ENCODE results near the gene MYO3A. TPM values are rescaled to one million over a fixed set of nuclear protein-coding genes. Genes with fewer than 3 reads are reported as not detected.

Gene MYO3A
- total RNA-seq, 1 donor from 2014 or later: 0.22 TPM

GRCh38 chr10:26249681-26250080 lies 315.7 kb downstream of the MYO3A start:
- Mint-ChIP-seq H3K9me3 (ENCODE audit: unreplicated experiment) (no peaks in the 10 kb centered on the region), H3K4me3 (ENCODE audit: unreplicated experiment) (no peak overlapping the region), H3K36me3 (ENCODE audit: unreplicated experiment) (peaks cover 4% of the 10 kb centered on the region), H3K27me3 (ENCODE audit: unreplicated experiment) (no peaks in the 10 kb centered on the region), H3K4me1 (ENCODE audit: low read depth, unreplicated experiment) (no peaks in the 10 kb centered on the region), H3K27ac (ENCODE audit: unreplicated experiment) (no peak overlapping the region)
- TF ChIP-seq, protein P1, sequence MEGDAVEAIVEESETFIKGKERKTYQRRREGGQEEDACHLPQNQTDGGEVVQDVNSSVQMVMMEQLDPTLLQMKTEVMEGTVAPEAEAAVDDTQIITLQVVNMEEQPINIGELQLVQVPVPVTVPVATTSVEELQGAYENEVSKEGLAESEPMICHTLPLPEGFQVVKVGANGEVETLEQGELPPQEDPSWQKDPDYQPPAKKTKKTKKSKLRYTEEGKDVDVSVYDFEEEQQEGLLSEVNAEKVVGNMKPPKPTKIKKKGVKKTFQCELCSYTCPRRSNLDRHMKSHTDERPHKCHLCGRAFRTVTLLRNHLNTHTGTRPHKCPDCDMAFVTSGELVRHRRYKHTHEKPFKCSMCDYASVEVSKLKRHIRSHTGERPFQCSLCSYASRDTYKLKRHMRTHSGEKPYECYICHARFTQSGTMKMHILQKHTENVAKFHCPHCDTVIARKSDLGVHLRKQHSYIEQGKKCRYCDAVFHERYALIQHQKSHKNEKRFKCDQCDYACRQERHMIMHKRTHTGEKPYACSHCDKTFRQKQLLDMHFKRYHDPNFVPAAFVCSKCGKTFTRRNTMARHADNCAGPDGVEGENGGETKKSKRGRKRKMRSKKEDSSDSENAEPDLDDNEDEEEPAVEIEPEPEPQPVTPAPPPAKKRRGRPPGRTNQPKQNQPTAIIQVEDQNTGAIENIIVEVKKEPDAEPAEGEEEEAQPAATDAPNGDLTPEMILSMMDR (IDR thresholded peaks at IDR 0.05; ENCODE audit: partially characterized antibody, unreplicated experiment): no peak
- no peak for DNase-seq

DNA sequence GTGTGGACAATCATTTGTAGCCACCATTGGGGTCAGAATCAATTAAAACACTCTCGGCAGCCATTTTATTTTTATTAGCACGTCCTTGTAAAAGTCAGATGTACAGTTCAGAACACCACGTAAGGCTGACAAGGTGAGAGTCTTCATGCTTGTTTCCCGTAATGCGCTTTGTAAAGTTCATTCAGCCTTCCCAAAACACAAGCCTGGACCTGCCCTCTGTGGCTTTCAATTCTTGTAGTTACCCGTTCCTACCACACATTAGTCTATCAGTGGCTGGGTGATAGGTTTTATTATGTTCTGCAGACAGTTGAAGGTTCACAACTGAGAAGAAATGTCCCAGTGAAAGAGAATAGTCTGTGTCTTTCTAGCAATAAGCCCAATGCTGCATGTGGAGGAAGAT lies 317.9 kb downstream of the MYO3A start:
- no peak overlapping the region for H3K27ac Mint-ChIP-seq (ENCODE audit: unreplicated experiment)
- H3K4me1 Mint-ChIP-seq (ENCODE audit: low read depth, unreplicated experiment): no peaks in the 10 kb centered on the region
- no peaks in the 10 kb centered on the region for H3K27me3 Mint-ChIP-seq (ENCODE audit: unreplicated experiment)
- no peaks in the 10 kb centered on the region for H3K9me3 Mint-ChIP-seq (ENCODE audit: unreplicated experiment)
- no peak overlapping the region for H3K4me3 Mint-ChIP-seq (ENCODE audit: unreplicated experiment)
- peaks cover 4% of the 10 kb centered on the region for H3K36me3 Mint-ChIP-seq (ENCODE audit: unreplicated experiment)
- TF ChIP-seq, protein P1 (IDR thresholded peaks at IDR 0.05; ENCODE audit: partially characterized antibody, unreplicated experiment): no peak
- DNase-seq: no peak

DNA sequence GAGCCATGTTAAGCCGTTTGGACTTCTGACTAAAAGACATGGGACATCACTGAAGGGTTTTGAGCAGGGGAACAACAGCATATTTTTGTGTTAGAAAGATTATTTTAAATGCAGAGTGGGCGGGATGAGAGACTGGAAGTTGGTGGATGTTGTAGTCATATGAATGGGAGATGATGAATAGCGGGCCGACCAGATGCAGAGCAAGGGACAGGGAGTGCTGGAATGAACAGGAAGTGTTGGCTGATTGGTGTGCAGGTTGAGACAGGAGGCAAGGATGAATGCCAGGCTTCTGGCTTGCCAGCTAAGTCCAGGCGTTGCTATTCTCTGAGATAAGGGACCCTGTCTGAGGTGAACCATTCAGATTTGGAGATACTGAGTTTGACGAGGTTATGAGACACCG lies 320.6 kb downstream of the MYO3A start:
- H3K36me3 Mint-ChIP-seq (ENCODE audit: unreplicated experiment): peaks cover 4% of the 10 kb centered on the region
- TF ChIP-seq, protein P1 (IDR thresholded peaks at IDR 0.05; ENCODE audit: partially characterized antibody, unreplicated experiment): no peak
- H3K4me3 Mint-ChIP-seq (ENCODE audit: unreplicated experiment): no peak overlapping the region
- no peaks in the 10 kb centered on the region for H3K27me3 Mint-ChIP-seq (ENCODE audit: unreplicated experiment)
- no peaks in the 10 kb centered on the region for H3K9me3 Mint-ChIP-seq (ENCODE audit: unreplicated experiment)
- no peak for DNase-seq
- H3K4me1 Mint-ChIP-seq (ENCODE audit: low read depth, unreplicated experiment): no peaks in the 10 kb centered on the region
- H3K27ac Mint-ChIP-seq (ENCODE audit: unreplicated experiment): no peak overlapping the region

- TF ChIP-seq, protein P1 (IDR thresholded peaks at IDR 0.05; ENCODE audit: partially characterized antibody, unreplicated experiment): no peak
- no peak for DNase-seq
- H3K4me3 Mint-ChIP-seq (ENCODE audit: unreplicated experiment): no peak overlapping the region
- no peak overlapping the region for H3K27ac Mint-ChIP-seq (ENCODE audit: unreplicated experiment)
- no peaks in the 10 kb centered on the region for H3K9me3 Mint-ChIP-seq (ENCODE audit: unreplicated experiment)
- H3K27me3 Mint-ChIP-seq (ENCODE audit: unreplicated experiment): no peaks in the 10 kb centered on the region
- H3K4me1 Mint-ChIP-seq (ENCODE audit: low read depth, unreplicated experiment): no peaks in the 10 kb centered on the region
- no peaks in the 10 kb centered on the region for H3K36me3 Mint-ChIP-seq (ENCODE audit: unreplicated experiment)
Observed at GRCh38 chr10:26259341-26259740, 325.3 kb downstream of the MYO3A start.
